Stimulated activated naive CD8-positive, alpha-beta T cell treated with anti-CD3 and anti-CD28 coated beads, Interleukin-15, Interleukin-2, amounts not matched to agents 100 U/mL and 50 U/mL, for 24 hours (primary cell): ENCODE data around the gene SLC8A2.

Experiments
- ATAC-seq: fragments of 150-1000 bp; cut with Tn5 transposase; one replicate; pipeline ENCODE4 v1.10.0; 2021
- DNase-seq: peaks from one replicate; pipeline ENCODE4 v3.0.0; 2021

The SLC8A2 gene

GRCh38 chr19:47381121-47381520, 90.6 kb downstream of the SLC8A2 start:
- ATAC-seq (no peak), DNase-seq (no peak)

- no peak for DNase-seq
- no peak for ATAC-seq
Measured at GRCh38 chr19:47380559-47380958, 91.1 kb downstream of the SLC8A2 start.

GRCh38 chr19:47379381-47379938, 92.2 kb downstream of the SLC8A2 start:
- ATAC-seq: no peak
- no peak for DNase-seq

- DNase-seq (no peak), ATAC-seq (no peak)
Measured at GRCh38 chr19:47378246-47378645, 93.4 kb downstream of the SLC8A2 start.
